Measurements from ENCODE around the gene FAM170B. TPM values are rescaled to one million over a fixed set of nuclear protein-coding genes. Genes with fewer than 3 reads are reported as not detected.
A peak's percentile ranks its signal among the peaks of the same experiment; 100 is the strongest.

Gene FAM170B
- total and polyA plus RNA-seq, 9 of the 15 experiments (the other 6 are each of a cell fraction or from before 2014, with no cell fraction given): 0.11 to 0.21 TPM; not detected in 7

GRCh38 chr10:49169776-49170175 is 36.0 kb upstream of the FAM170B start:
- Histone ChIP-seq H3K9me3 (replicated peaks; ENCODE audit: control insufficient read depth, insufficient read depth, low read depth, low read length) (no peaks in the 10 kb centered on the region), H4K20me1 (replicated peaks; ENCODE audit: control insufficient read depth, insufficient read depth, low read length) (no peaks in the 10 kb centered on the region), H3K79me2 (ENCODE audit: control insufficient read depth, insufficient read depth, low read length) (peaks cover 57% of the 10 kb centered on the region), H3K4me3 (no peak overlapping the region), H3K27me3 (ENCODE audit: control insufficient read depth in 2 of 2, insufficient read depth in 2 of 2, low read length in 2 of 2) (no peaks in the 10 kb centered on the region), H3K36me3 (ENCODE audit: control insufficient read depth, insufficient read depth, low read length) (peaks cover 44% of the 10 kb centered on the region; the same call in 2 of the 3 replicates), H3K27ac (ENCODE audit: extremely low read depth, low read depth, low read length) (no peak overlapping the region), H2AFZ (ENCODE audit: low read depth, low read length) (no peak overlapping the region), H3K9ac (ENCODE audit: insufficient read depth in 1 of 2, low read depth in 2 of 2, low read length in 2 of 2) (peak overlapping the region in 1 of 2 experiments; percentile 57; a peak in 1 of 4 replicates), H3K4me2 (ENCODE audit: insufficient read depth, low read length) (no peak overlapping the region), H3K9me1 (ENCODE audit: control insufficient read depth, insufficient read depth, low read length) (peaks cover 11% of the 10 kb centered on the region), H3K4me1 (replicated peaks in 1 of 2; ENCODE audit: control insufficient read depth in 2 of 2, insufficient read depth in 2 of 2, low read length in 2 of 2) (peaks cover 82 to 96% of the 10 kb centered on the region in 2 experiments)
- no TSS peak for BruUV-seq (replicated peaks)
- no peak for DNase-seq (ENCODE audit: extremely low read depth in 1 of 4, low spot score in 3 of 4)
- CTCF ChIA-PET (ENCODE audit: low intra/inter-chr PET ratio): no interaction called here
- no peak for ATAC-seq
- in situ Hi-C loops (cut with MboI): loop anchor here (5.0 kb wide), 1 partner anchor 182 kb away; no protein-coding TSS in a partner anchor
- POLR2A ChIA-PET: interaction anchor here (0.6 to 4.1 kb wide), 4 partner anchors 8 to 51 kb away, joined by 3 to 30 read pairs (median 7); no protein-coding TSS in a partner anchor
- 82% methylated on average over 3 of the region's 4 CpGs for WGBS (ENCODE audit: insufficient coverage, low coverage, missing lambda C conversion rate)
- intact Hi-C loops (cut with micrococcal nuclease): loop anchor here (5.0 kb wide), 1 partner anchor 108 kb away; no protein-coding TSS in a partner anchor
- FAIRE-seq: no peak
- TF ChIP-seq CEBPZ (IDR thresholded peaks at IDR 0.05; ENCODE audit: borderline replicate concordance, low read depth, low read length) (no peak), PATZ1 (CRISPR knock-in tag; IDR thresholded peaks at IDR 0.05; ENCODE audit: borderline replicate concordance) (no peak), SMARCC2 (IDR thresholded peaks at IDR 0.05; ENCODE audit: low read depth) (no peak), BDP1 (IDR thresholded peaks at IDR 0.05; ENCODE audit: insufficient read depth, insufficient read length) (no peak), HBP1 (CRISPR knock-in tag; IDR thresholded peaks at IDR 0.05) (no peak), RHOXF2B (CRISPR knock-in tag; conservative IDR thresholded peaks at IDR 0.05) (no peak), BCLAF1 (IDR thresholded peaks at IDR 0.05; ENCODE audit: borderline replicate concordance in 1 of 2, control insufficient read depth in 1 of 2, low read depth in 2 of 2, low read length in 1 of 2) (no peak), PCBP2 (IDR thresholded peaks at IDR 0.05; ENCODE audit: low read depth, low read length, poor library complexity, severe bottlenecking) (no peak), SNRNP70 (optimal IDR thresholded peaks at IDR 0.05; ENCODE audit: low read depth, low read length) (no peak), PPARD (CRISPR knock-in tag; IDR thresholded peaks at IDR 0.05) (no peak)

Measured in K562 (cell line).